Measurements from ENCODE around the gene IL31. TPM values are rescaled to one million over a fixed set of nuclear protein-coding genes. Genes with fewer than 3 reads are reported as not detected.

Gene IL31
- total RNA-seq, 1 donor from 2014 or later = not detected

- no peak for ATAC-seq
- intact Hi-C loops (cut with DNase I) = no loop called here
- no peak for DNase-seq (ENCODE audit: low spot score)
Measured at GRCh38 chr12:122138181-122138580, 35.8 kb downstream of the IL31 start.

GRCh38 chr12:122137681-122138080 lies 36.3 kb downstream of the IL31 start:
- intact Hi-C loops (cut with DNase I) = no loop called here
- DNase-seq (ENCODE audit: low spot score) = no peak
- no peak for ATAC-seq

- DNase-seq (ENCODE audit: low spot score) = no peak
- intact Hi-C loops (cut with DNase I) = no loop called here
- no peak for ATAC-seq
Measured at GRCh38 chr12:122137229-122137628, 36.8 kb downstream of the IL31 start.

GRCh38 chr12:122135437-122136031 lies 38.5 kb downstream of the IL31 start:
- intact Hi-C loops (cut with DNase I) = no loop called here
- DNase-seq (ENCODE audit: low spot score) = no peak
- ATAC-seq = no peak

GRCh38 chr12:122133192-122133950 lies 40.6 kb downstream of the IL31 start:
- ATAC-seq = peak; percentile 6
- no peak for DNase-seq (ENCODE audit: low spot score)
- intact Hi-C loops (cut with DNase I) = no loop called here

- DNase-seq (ENCODE audit: low spot score) (no peak), ATAC-seq (no peak)
- intact Hi-C loops (cut with DNase I) = no loop called here
Measured at GRCh38 chr12:122130150-122130549, 43.9 kb downstream of the IL31 start.

- no peak for DNase-seq (ENCODE audit: low spot score)
- ATAC-seq = no peak
- intact Hi-C loops (cut with DNase I) = no loop called here
Measured at GRCh38 chr12:122129131-122129530, 44.9 kb downstream of the IL31 start.

GRCh38 chr12:122128481-122128880 lies 45.5 kb downstream of the IL31 start:
- DNase-seq (ENCODE audit: low spot score) (no peak), ATAC-seq (no peak)
- intact Hi-C loops (cut with DNase I) = no loop called here

- ATAC-seq (no peak), DNase-seq (ENCODE audit: low spot score) (no peak)
- intact Hi-C loops (cut with DNase I) = no loop called here
Measured at GRCh38 chr12:122127839-122128238, 46.2 kb downstream of the IL31 start.

GRCh38 chr12:122126713-122127597 lies 47.1 kb downstream of the IL31 start:
- DNase-seq (ENCODE audit: low spot score) = no peak
- intact Hi-C loops (cut with DNase I) = no loop called here
- ATAC-seq = no peak

GRCh38 chr12:122126342-122126635 lies 47.7 kb downstream of the IL31 start:
- intact Hi-C loops (cut with DNase I) = no loop called here

GRCh38 chr12:122125452-122126341 lies 48.3 kb downstream of the IL31 start:
- intact Hi-C loops (cut with DNase I) = loop anchor here (2.0 kb wide), 1 partner anchor 73 kb away; no protein-coding TSS in a partner anchor
- DNase-seq (ENCODE audit: low spot score) (no peak), ATAC-seq (no peak)

More at GRCh38 chr12:122126342-122126635, 47.7 kb downstream of the IL31 start:
- DNase-seq (ENCODE audit: low spot score) (no peak), ATAC-seq (no peak)

- intact Hi-C loops (cut with DNase I) = loop anchor here (2.0 kb wide), 1 partner anchor 72 kb away; no protein-coding TSS in a partner anchor
- DNase-seq (ENCODE audit: low spot score) = no peak
- ATAC-seq = no peak
Measured at GRCh38 chr12:122124370-122124769, 49.7 kb downstream of the IL31 start.

GRCh38 chr12:122123761-122124145 lies 50.3 kb downstream of the IL31 start:
- no peak for DNase-seq (ENCODE audit: low spot score)
- ATAC-seq = no peak
- intact Hi-C loops (cut with DNase I) = loop anchor here (2.0 kb wide), 1 partner anchor 71 kb away; no protein-coding TSS in a partner anchor

GRCh38 chr12:122123051-122123760 lies 50.8 kb downstream of the IL31 start:
- ATAC-seq = peak; percentile 70
- intact Hi-C loops (cut with DNase I) = no loop called here
- DNase-seq (ENCODE audit: low spot score) = peak; percentile 84

Measured in sciatic nerve (tissue), 2 donors.